Measurements from ENCODE around the gene MRPS23.

GRCh38 chr17:57832314-57833178 is 17.3 kb downstream of the MRPS23 start:
- no peak for TF ChIP-seq POLR2A (IDR thresholded peaks at IDR 0.05)
- TF ChIP-seq CTCF (IDR thresholded peaks at IDR 0.05): no peak
